GM12873 (cell line): ENCODE data around the gene CDKN2A.

Experiments
- TF ChIP-seq, protein P1 (sequence below): IDR thresholded peaks from 2 replicates; pipeline ENCODE4 v1.5.1; 2012; ENCODE audit warnings: low read depth, mild to moderate bottlenecking, moderate library complexity, low read length, control low read depth; ENCODE audit not compliant: insufficient read depth; ENCODE audit errors: missing control alignments

CDKN2A gene

GRCh38 chr9:21974343-21974721 lies 19.9 kb downstream of the CDKN2A start:
- TF ChIP-seq, protein P1, sequence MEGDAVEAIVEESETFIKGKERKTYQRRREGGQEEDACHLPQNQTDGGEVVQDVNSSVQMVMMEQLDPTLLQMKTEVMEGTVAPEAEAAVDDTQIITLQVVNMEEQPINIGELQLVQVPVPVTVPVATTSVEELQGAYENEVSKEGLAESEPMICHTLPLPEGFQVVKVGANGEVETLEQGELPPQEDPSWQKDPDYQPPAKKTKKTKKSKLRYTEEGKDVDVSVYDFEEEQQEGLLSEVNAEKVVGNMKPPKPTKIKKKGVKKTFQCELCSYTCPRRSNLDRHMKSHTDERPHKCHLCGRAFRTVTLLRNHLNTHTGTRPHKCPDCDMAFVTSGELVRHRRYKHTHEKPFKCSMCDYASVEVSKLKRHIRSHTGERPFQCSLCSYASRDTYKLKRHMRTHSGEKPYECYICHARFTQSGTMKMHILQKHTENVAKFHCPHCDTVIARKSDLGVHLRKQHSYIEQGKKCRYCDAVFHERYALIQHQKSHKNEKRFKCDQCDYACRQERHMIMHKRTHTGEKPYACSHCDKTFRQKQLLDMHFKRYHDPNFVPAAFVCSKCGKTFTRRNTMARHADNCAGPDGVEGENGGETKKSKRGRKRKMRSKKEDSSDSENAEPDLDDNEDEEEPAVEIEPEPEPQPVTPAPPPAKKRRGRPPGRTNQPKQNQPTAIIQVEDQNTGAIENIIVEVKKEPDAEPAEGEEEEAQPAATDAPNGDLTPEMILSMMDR = no peak

DNA sequence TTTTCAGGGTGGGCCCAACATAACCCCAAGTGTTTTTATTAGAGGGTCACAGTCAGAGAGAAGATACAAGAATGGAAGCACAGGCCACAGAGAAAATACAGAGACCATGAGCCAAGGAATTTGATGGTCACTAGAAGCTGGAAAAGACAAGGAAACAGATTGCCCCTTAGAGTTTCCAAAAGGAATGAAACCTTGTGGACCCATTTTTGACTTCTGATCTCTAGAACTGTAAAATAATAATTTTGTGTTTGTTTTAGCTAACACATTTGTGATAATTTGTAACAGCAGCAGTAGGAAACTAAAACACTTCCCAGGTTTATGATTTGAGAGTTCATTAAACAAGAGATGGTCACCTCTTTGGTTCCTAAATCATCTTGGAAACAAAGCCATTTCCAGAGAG lies 21.8 kb downstream of the CDKN2A start:
- TF ChIP-seq, protein P1 = no peak

GRCh38 chr9:21970800-21971640 lies 23.2 kb downstream of the CDKN2A start:
- TF ChIP-seq, protein P1 = no peak

DNA sequence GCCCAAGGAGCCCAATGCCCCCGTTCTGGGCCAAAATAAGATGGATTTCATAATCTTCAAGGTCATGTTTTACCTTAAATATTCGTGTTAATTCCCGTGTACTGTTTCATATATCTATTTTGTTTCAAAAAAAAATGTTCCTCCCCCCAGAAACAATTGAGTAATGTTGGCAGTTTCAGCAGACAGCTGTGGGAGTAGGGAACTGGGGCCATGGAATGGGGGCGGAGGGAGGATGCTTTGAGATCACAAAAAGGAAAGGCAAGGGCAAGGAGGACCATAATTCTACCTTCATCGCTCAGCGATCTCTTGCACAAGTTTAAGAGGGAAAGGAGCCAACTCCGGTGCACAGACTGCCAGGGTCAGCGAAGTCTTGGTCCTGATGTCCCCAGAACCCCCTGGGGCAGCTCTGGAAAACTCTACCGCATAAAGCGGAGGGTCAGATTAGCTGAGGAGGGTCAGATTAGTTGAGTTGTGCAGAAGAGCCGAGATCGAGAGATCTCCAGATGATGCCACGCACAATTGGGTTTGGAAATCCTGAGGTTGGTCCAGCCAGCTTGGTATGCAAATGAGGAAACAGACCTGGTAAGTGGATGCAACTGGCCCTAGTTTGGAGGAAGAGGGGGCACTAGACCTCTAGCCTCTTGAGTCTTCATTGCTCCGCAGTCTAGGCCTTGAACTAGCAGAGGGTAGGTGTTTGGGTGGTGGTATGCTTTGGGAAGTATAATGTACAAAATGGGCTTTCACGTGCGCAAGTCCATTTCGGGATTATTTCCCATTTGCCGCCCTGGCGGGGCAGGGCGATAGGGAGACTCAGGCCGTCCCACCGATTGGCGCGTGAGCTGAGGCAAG lies 24.0 kb downstream of the CDKN2A start:
- TF ChIP-seq, protein P1 = no peak

- TF ChIP-seq, protein P1 = no peak
These were observed 24.9 kb downstream of the CDKN2A start for GRCh38 chr9:21969011-21969940.

GRCh38 chr9:21968331-21969010 lies 25.7 kb downstream of the CDKN2A start:
- TF ChIP-seq, protein P1 = no peak
